Endothelial cell of umbilical vein (primary cell): ENCODE measurements around the gene LRP5.

Source experiments
- JUN ChIP-seq: IDR thresholded peaks from 2 replicates; pipeline ENCODE4 v1.6.1; 2011; ENCODE audit warnings: borderline replicate concordance, low read depth; ENCODE audit not compliant: insufficient read length, insufficient read depth
- POLR2A ChIP-seq: IDR thresholded peaks from 2 replicates; pipeline ENCODE4 v1.6.1; 2012; ENCODE audit warnings: low read depth, mild to moderate bottlenecking, control low read depth, low read length
- POLR2AphosphoS5 ChIP-seq: IDR thresholded peaks from 2 replicates; pipeline ENCODE4 v1.6.1; 2012; ENCODE audit warnings: low read depth, mild to moderate bottlenecking, control low read depth, low read length, moderate library complexity; ENCODE audit not compliant: insufficient read depth

DNA sequence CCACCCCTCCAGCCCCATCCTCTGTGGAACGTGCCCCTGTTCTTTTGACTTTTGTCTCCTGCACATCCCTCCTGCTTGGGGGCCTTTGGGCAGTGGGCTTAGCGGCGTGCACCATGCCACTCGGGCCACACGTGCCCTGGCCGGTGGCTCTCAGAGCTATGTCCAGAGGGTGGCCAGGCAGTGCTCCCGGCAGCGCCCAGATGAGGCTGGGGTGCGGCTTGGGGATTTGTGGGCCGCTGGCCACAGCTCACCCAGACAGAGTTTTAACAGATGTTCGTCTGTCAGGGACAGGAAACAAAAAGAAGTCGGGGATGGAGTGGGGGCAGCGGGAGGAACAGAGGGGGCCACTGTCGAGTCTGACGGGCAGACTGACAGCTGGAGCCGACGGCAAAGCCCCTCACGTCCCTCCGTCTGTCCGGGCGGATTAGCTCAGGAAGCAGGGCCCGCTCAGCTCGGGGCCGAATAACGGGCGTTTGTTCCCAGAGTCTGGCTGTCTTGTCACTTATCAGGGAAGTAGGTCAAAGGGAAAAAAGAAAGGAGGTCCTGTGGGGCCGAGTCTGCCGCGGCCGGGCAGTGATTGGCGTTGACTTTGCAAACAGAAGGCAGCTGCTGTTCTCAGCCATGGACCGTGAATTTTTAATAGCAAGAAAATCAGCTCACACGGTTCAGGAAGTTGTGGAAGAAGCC is 61.6 kb downstream of the LRP5 start:
- no peak for TF ChIP-seq POLR2A
- no peak for TF ChIP-seq POLR2AphosphoS5
- TF ChIP-seq JUN: no peak
